GM23338 (cell line): ENCODE data around the gene KDM1A. TPM values are rescaled to one million over a fixed set of nuclear protein-coding genes. Genes with fewer than 3 reads are reported as not detected.
A peak's percentile ranks its signal among the peaks of the same experiment; 100 is the strongest.

ENCODE experiments used
- ATAC-seq: fragments of 200-7000 bp; cut with Tn5 transposase; 3 replicates; pipeline ENCODE4 v1.9.1; 2020
- DNase-seq: peaks from one replicate; pipeline ENCODE4 v3.0.0-alpha.2; 2015; ENCODE audit warnings: low spot score
- H2AFZ ChIP-seq: fragments of 200-600 bp; sonication (generic); 2 replicates; pipeline ENCODE4 v1.8.0; 2016; ENCODE audit warnings: antibody characterized with exemption, mild to moderate bottlenecking, moderate library complexity
- H3F3A ChIP-seq: fragments of 200-600 bp; sonication (generic); replicated peaks from 2 replicates; pipeline ENCODE4 v1.8.0; 2017; ENCODE audit warnings: antibody characterized with exemption, mixed run types, low read depth
- H3K27ac ChIP-seq: fragments of 200-600 bp; sonication (generic); 2 replicates; pipeline ENCODE4 v1.6.1; 2016; ENCODE audit warnings: low read depth
- H3K27me3 ChIP-seq: fragments of 200-600 bp; sonication (generic); 2 replicates; pipeline ENCODE4 v1.8.0; 2016; ENCODE audit warnings: mild to moderate bottlenecking, mixed run types, moderate library complexity; ENCODE audit not compliant: insufficient read depth
- H3K36me3 ChIP-seq: fragments of 200-600 bp; sonication (generic); 2 replicates; pipeline ENCODE4 v1.8.0; 2016; ENCODE audit warnings: mild to moderate bottlenecking; ENCODE audit not compliant: insufficient read depth
- H3K4me1 ChIP-seq: fragments of 200-600 bp; sonication (generic); 2 replicates; pipeline ENCODE4 v1.8.0; 2016; ENCODE audit warnings: mild to moderate bottlenecking, moderate library complexity; ENCODE audit not compliant: insufficient read depth
- H3K4me2 ChIP-seq: fragments of 200-600 bp; sonication (generic); 2 replicates; pipeline ENCODE4 v1.7.1; 2017; ENCODE audit warnings: mixed run types
- H3K4me3 ChIP-seq: fragments of 200-600 bp; sonication (generic); 2 replicates; pipeline ENCODE4 v1.6.1; 2016; ENCODE audit warnings: mixed run types
- H3K79me2 ChIP-seq: fragments of 200-600 bp; sonication (generic); replicated peaks from 2 replicates; pipeline ENCODE4 v1.8.0; 2017; ENCODE audit warnings: mild to moderate bottlenecking; ENCODE audit not compliant: insufficient read depth
- H3K9me2 ChIP-seq: fragments of 200-600 bp; sonication (generic); 2 replicates; pipeline ENCODE4 v1.8.0; 2017; ENCODE audit not compliant: insufficient read depth
- H4K20me1 ChIP-seq: fragments of 200-600 bp; sonication (generic); replicated peaks from 2 replicates; pipeline ENCODE4 v1.8.0; 2017; ENCODE audit warnings: mild to moderate bottlenecking; ENCODE audit not compliant: insufficient read depth
- H3K27ac Mint-ChIP-seq: 2 replicates; pipeline ENCODE4 v1.8.0; 2020; ENCODE audit warnings: inconsistent platforms, mild to moderate bottlenecking, moderate library complexity, mixed read lengths
- H3K27me3 Mint-ChIP-seq: 3 replicates; pipeline ENCODE4 v1.8.0; 2022; ENCODE audit warnings: low read depth, mild to moderate bottlenecking, moderate library complexity, mixed read lengths, inconsistent platforms; ENCODE audit not compliant: insufficient read depth, poor library complexity
- H3K36me3 Mint-ChIP-seq: 3 replicates; pipeline ENCODE4 v1.8.0; 2021; ENCODE audit warnings: low read depth, mild to moderate bottlenecking, inconsistent platforms, moderate library complexity, mixed read lengths
- H3K4me1 Mint-ChIP-seq: 3 replicates; pipeline ENCODE4 v1.8.0; 2020; ENCODE audit warnings: mild to moderate bottlenecking, inconsistent platforms, mixed read lengths
- H3K4me3 Mint-ChIP-seq: 3 replicates; pipeline ENCODE4 v1.8.0; 2021; ENCODE audit warnings: moderate library complexity, mild to moderate bottlenecking, inconsistent platforms, mixed read lengths
- H3K9me3 Mint-ChIP-seq: 3 replicates; pipeline ENCODE4 v1.8.0; 2020; ENCODE audit warnings: moderate library complexity, mild to moderate bottlenecking, inconsistent platforms, mixed read lengths
- CREB1 ChIP-seq: fragments of 250-450 bp; sonication (Bioruptor Pico); IDR thresholded peaks from 2 replicates; pipeline ENCODE4 v1.5.0; 2020; ENCODE audit warnings: low read depth, mild to moderate bottlenecking, moderate library complexity
- CTCF ChIP-seq, 2 experiments: fragments of 200-600 bp in 1 of 2; sonication (generic) in 1 of 2; conservative IDR thresholded peaks; 2 replicates each; pipeline versions ENCODE4 v1.5.1 to v1.6.1; 2016 to 2017; ENCODE audit warnings: antibody characterized with exemption in 2 of 2, low read depth in 2 of 2, mild to moderate bottlenecking in 2 of 2, moderate library complexity in 1 of 2
- ETS1 ChIP-seq: IDR thresholded peaks from 2 replicates; pipeline ENCODE4 v1.6.1; 2016; ENCODE audit warnings: antibody characterized with exemption
- EZH2 ChIP-seq: fragments of 200-600 bp; sonication (generic); IDR thresholded peaks from one replicate; pipeline ENCODE4 v1.8.0; 2017; ENCODE audit warnings: antibody characterized with exemption, mild to moderate bottlenecking, low read depth; ENCODE audit not compliant: unreplicated experiment
- EZH2phosphoT487 ChIP-seq: fragments of 200-600 bp; sonication (generic); IDR thresholded peaks from one replicate; pipeline ENCODE4 v1.8.1; 2018; ENCODE audit warnings: antibody characterized with exemption; ENCODE audit not compliant: unreplicated experiment
- JUNB ChIP-seq: IDR thresholded peaks from one replicate; pipeline ENCODE4 v1.6.1; 2016; ENCODE audit warnings: antibody characterized with exemption; ENCODE audit not compliant: unreplicated experiment
- NANOG ChIP-seq: IDR thresholded peaks from 2 replicates; pipeline ENCODE4 v1.6.1; 2016; ENCODE audit warnings: antibody characterized with exemption, borderline replicate concordance
- POLR2AphosphoS5 ChIP-seq: IDR thresholded peaks from 2 replicates; pipeline ENCODE4 v1.6.1; 2016; ENCODE audit warnings: antibody characterized with exemption, low read depth
- REST ChIP-seq: IDR thresholded peaks from one replicate; pipeline ENCODE4 v1.6.1; 2018; ENCODE audit warnings: antibody characterized with exemption; ENCODE audit not compliant: unreplicated experiment
- STAT1 ChIP-seq: IDR thresholded peaks from one replicate; pipeline ENCODE4 v1.6.1; 2016; ENCODE audit warnings: antibody characterized with exemption; ENCODE audit not compliant: unreplicated experiment
- ZNF114 ChIP-seq: fragments of 250-450 bp; sonication (Bioruptor Pico); IDR thresholded peaks from 2 replicates; pipeline ENCODE4 v1.5.0; 2020; ENCODE audit warnings: mild to moderate bottlenecking, moderate library complexity
- ZNF331 ChIP-seq: fragments of 250-450 bp; sonication (Bioruptor Pico); IDR thresholded peaks from 2 replicates; pipeline ENCODE4 v1.5.0; 2020; ENCODE audit warnings: low read depth, mild to moderate bottlenecking, moderate library complexity
- ZNF462 ChIP-seq: fragments of 250-450 bp; sonication (Bioruptor Pico); IDR thresholded peaks from 2 replicates; pipeline ENCODE4 v1.5.0; 2020; ENCODE audit warnings: mild to moderate bottlenecking, moderate library complexity
- polyA plus RNA-seq: library from polyadenylated mRNA; unstranded; fragments of >200 nt; fragmentation: Nextera tagmentation; extraction: Ambion mirVana; gene quantifications from 2 replicates; pipeline ENCODE4 v1.2.1, GENCODE V29; 2016
- total RNA-seq: library from RNA; depleted of rRNA; stranded (reverse); fragments of >200 nt; shearing (Covaris generic); gene quantifications from 2 replicates; pipeline ENCODE4 v1.2.3, GENCODE V29; 2014

KDM1A gene
- total and polyA plus RNA-seq, 2 experiments from 2014 or later: 86.4 to 252 TPM

GRCh38 chr1:23129846-23130245 is 110.6 kb downstream of the KDM1A start (continued):
- no peak for TF ChIP-seq JUNB
- no peak for TF ChIP-seq ZNF114 (CRISPR knock-in tag)
- TF ChIP-seq POLR2AphosphoS5: no peak
- TF ChIP-seq REST: no peak
- TF ChIP-seq EZH2phosphoT487: no peak
- TF ChIP-seq ZNF331: no peak

GRCh38 chr1:23132033-23132432 is 112.8 kb downstream of the KDM1A start:
- H3K27ac Mint-ChIP-seq: 0 out of 2 replicates have a peak overlapping the region, but pooled peaks have one; percentile 24
- DNase-seq (no peak), ATAC-seq (no peak)
- Histone ChIP-seq H3K27ac (no peak overlapping the region), H4K20me1 (peaks cover 68% of the 10 kb centered on the region), H3K4me2 (no peak overlapping the region), H3K79me2 (peaks cover 99% of the 10 kb centered on the region), H3K27me3 (no peaks in the 10 kb centered on the region), H3K4me1 (peaks cover 6% of the 10 kb centered on the region; the same call in 1 of the 2 replicates), H3K36me3 (no peaks in the 10 kb centered on the region), H3F3A (no peaks in the 10 kb centered on the region), H2AFZ (no peak overlapping the region), H3K9me2 (no peaks in the 10 kb centered on the region), H3K4me3 (no peak overlapping the region)
- no peaks in the 10 kb centered on the region; the same call in 2 of the 3 replicates for H3K9me3 Mint-ChIP-seq
- peaks cover 3% of the 10 kb centered on the region for H3K27me3 Mint-ChIP-seq
- H3K36me3 Mint-ChIP-seq: peaks cover 3% of the 10 kb centered on the region; the same call in 2 of the 3 replicates
- peaks cover 11% of the 10 kb centered on the region; the same call in 2 of the 3 replicates for H3K4me1 Mint-ChIP-seq
- H3K4me3 Mint-ChIP-seq: no peak overlapping the region
- TF ChIP-seq ETS1: no peak
- no peak for TF ChIP-seq ZNF462 (CRISPR knock-in tag)
- TF ChIP-seq NANOG: no peak
- TF ChIP-seq EZH2phosphoT487: no peak
- TF ChIP-seq CTCF (conservative IDR thresholded peaks at IDR 0.05; ENCODE audit: low read depth in 2 of 2): no peak
- TF ChIP-seq CREB1 (CRISPR knock-in tag): no peak
- TF ChIP-seq JUNB: no peak
- no peak for TF ChIP-seq EZH2
- no peak for TF ChIP-seq STAT1
